HepG2 (cell line): Measurements from ENCODE around the gene LITAFD. TPM values are rescaled to one million over a fixed set of nuclear protein-coding genes. Genes with fewer than 3 reads are reported as not detected.

Experiments
- ERF ChIP-seq: IDR thresholded peaks from 2 replicates; pipeline ENCODE4 v1.6.1; 2018; ENCODE audit warnings: missing biosample characterization, missing genetic modification reagents
- EZH2 ChIP-seq: conservative IDR thresholded peaks from 2 replicates; pipeline ENCODE4 v1.6.1; 2012; ENCODE audit warnings: mild to moderate bottlenecking, low read depth, low read length, moderate library complexity
- HIVEP1 ChIP-seq: sonication (generic); formaldehyde crosslinking; IDR thresholded peaks from 2 replicates; pipeline ENCODE4 v1.4.0; 2020; ENCODE audit warnings: mild to moderate bottlenecking, missing genetic modification reagents
- HOXA3 ChIP-seq: sonication (generic); formaldehyde crosslinking; IDR thresholded peaks from 2 replicates; pipeline ENCODE4 v1.5.0; 2020; ENCODE audit warnings: missing genetic modification reagents
- NCOA1 ChIP-seq: sonication (generic); formaldehyde crosslinking; IDR thresholded peaks from 2 replicates; pipeline ENCODE4 v1.9.0; 2021; ENCODE audit warnings: missing genetic modification reagents
- NFIB ChIP-seq: sonication (generic); formaldehyde crosslinking; IDR thresholded peaks from 2 replicates; pipeline ENCODE4 v1.9.0; 2021; ENCODE audit warnings: missing genetic modification reagents, mild to moderate bottlenecking, borderline replicate concordance
- POLR2G ChIP-seq: fragments of 200-400 bp; formaldehyde crosslinking; IDR thresholded peaks from 2 replicates; pipeline ENCODE4 v1.6.1; 2018; ENCODE audit warnings: mild to moderate bottlenecking, low read depth, low read length, moderate library complexity
- TCF12 ChIP-seq, 2 experiments: fragments of 450-650 bp in 1 of 2; sonication (generic) in 1 of 2; formaldehyde crosslinking in 1 of 2; IDR thresholded peaks; 2 replicates each; pipeline versions ENCODE4 v1.6.1 to v1.8.0; 2017 to 2022; ENCODE audit warnings: antibody characterized with exemption in 1 of 2, mild to moderate bottlenecking in 1 of 2, missing genetic modification reagents in 1 of 2, moderate library complexity in 1 of 2
- WIZ ChIP-seq: sonication (generic); formaldehyde crosslinking; IDR thresholded peaks from 2 replicates; pipeline ENCODE4 v1.5.1; 2020; ENCODE audit warnings: mild to moderate bottlenecking, missing genetic modification reagents
- ZEB1 ChIP-seq: IDR thresholded peaks from 2 replicates; pipeline ENCODE4 v1.6.1; 2012; ENCODE audit warnings: mild to moderate bottlenecking, low read depth, inconsistent platforms; ENCODE audit not compliant: insufficient replicate concordance
- ZNF30 ChIP-seq: sonication (generic); formaldehyde crosslinking; IDR thresholded peaks from 2 replicates; pipeline ENCODE4 v1.5.0; 2020; ENCODE audit warnings: mild to moderate bottlenecking, missing genetic modification reagents
- ZNF446 ChIP-seq: sonication (generic); formaldehyde crosslinking; IDR thresholded peaks from 2 replicates; pipeline ENCODE4 v1.5.0; 2020; ENCODE audit warnings: mild to moderate bottlenecking, missing genetic modification reagents
- ZNF780A ChIP-seq: sonication (generic); formaldehyde crosslinking; IDR thresholded peaks from 2 replicates; pipeline ENCODE4 v1.8.0; 2022; ENCODE audit warnings: mild to moderate bottlenecking, missing genetic modification reagents, moderate library complexity
- polyA plus RNA-seq, 8 experiments: library from polyadenylated mRNA; depleted of rRNA in 3 of 8; stranded (reverse) in 7 of 8; unstranded in 1 of 8; fragments of >200 nt; fragmentation: Illumina TruSeq in 4 of 8; extraction: Trizol in 4 of 8; gene quantifications; 2 replicates each; pipeline versions ENCODE4 v1.2.1 to v1.2.3, GENCODE V29; 2011 to 2016; ENCODE audit warnings: low read depth in 4 of 8, missing spikeins in 1 of 8, mixed read lengths in 1 of 8; ENCODE audit not compliant: insufficient read depth in 1 of 8
- total RNA-seq, 5 experiments: library from RNA; depleted of rRNA; stranded (reverse); fragments of >200 nt; fragmentation: Illumina TruSeq; extraction: Trizol; gene quantifications; 2 replicates each; pipeline ENCODE4 v1.2.3, GENCODE V29; 2016; ENCODE audit warnings: low read depth in 1 of 5
- TF ChIP-seq, protein P1 (sequence below): sonication (generic); formaldehyde crosslinking; IDR thresholded peaks from 2 replicates; pipeline ENCODE4 v1.4.0; 2020; ENCODE audit warnings: missing genetic modification reagents
- TF ChIP-seq, protein P2 (sequence below): sonication (generic); formaldehyde crosslinking; IDR thresholded peaks from 2 replicates; pipeline ENCODE4 v1.5.1; 2020; ENCODE audit warnings: missing genetic modification reagents, mild to moderate bottlenecking, borderline replicate concordance
- TF ChIP-seq, protein P3 (sequence below): sonication (generic); IDR thresholded peaks from 2 replicates; pipeline ENCODE4 v1.6.1; 2016; ENCODE audit warnings: low read depth, borderline replicate concordance
- TF ChIP-seq, protein P4 (sequence below): sonication (generic); formaldehyde crosslinking; IDR thresholded peaks from 2 replicates; pipeline ENCODE4 v1.9.0; 2021; ENCODE audit warnings: missing genetic modification reagents, mild to moderate bottlenecking, borderline replicate concordance
- TF ChIP-seq, protein P5 (sequence below): sonication (generic); formaldehyde crosslinking; IDR thresholded peaks from 2 replicates; pipeline ENCODE4 v1.4.0; 2020; ENCODE audit warnings: missing genetic modification reagents

The LITAFD gene
- total and polyA plus RNA-seq, 2 of the 13 experiments (the other 11 are each of a cell fraction or from before 2014, with no cell fraction given) = not detected

DNA sequence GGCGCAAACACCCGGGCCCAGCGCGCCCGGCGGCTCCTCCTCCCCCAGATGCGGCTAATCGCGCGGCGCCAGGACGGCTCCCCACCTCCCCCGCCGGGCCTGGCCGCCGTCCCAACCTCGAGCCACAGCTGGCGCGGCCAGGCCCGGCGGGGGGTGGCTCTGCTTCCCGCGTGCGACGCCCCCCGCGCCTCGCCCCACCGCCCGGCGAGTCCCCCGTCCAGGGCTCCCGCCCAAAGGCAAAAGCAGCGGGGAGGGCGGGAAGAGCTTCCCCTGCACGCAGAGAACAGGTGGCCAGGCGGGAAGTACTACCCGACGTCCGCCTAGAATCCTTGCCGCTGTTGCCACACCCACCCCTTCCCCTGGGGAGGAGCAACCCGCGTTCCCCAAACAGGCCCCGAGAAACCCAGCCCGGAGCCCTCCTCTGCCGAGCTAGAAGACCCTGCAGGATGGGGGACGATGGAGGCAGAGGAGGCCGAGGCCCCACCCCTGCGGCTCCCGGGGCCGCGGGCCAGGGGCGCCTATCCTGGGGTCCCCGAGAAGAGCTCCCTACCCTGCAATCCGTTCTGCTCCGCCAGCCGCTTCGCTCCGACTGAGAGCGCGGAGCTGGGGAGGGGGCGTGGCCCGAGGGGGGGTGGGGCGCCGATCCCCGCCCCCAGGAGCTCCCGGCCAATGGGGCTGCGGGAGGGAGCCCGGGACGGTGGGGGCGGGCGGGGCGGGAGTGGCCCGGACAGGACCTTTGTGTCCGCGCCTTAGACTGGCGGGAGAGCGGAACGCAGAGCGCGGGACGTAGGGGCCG lies 13.5 kb upstream of the LITAFD start, which contains the start of gene CARHSP1 (continued):
- TF ChIP-seq, protein P1, sequence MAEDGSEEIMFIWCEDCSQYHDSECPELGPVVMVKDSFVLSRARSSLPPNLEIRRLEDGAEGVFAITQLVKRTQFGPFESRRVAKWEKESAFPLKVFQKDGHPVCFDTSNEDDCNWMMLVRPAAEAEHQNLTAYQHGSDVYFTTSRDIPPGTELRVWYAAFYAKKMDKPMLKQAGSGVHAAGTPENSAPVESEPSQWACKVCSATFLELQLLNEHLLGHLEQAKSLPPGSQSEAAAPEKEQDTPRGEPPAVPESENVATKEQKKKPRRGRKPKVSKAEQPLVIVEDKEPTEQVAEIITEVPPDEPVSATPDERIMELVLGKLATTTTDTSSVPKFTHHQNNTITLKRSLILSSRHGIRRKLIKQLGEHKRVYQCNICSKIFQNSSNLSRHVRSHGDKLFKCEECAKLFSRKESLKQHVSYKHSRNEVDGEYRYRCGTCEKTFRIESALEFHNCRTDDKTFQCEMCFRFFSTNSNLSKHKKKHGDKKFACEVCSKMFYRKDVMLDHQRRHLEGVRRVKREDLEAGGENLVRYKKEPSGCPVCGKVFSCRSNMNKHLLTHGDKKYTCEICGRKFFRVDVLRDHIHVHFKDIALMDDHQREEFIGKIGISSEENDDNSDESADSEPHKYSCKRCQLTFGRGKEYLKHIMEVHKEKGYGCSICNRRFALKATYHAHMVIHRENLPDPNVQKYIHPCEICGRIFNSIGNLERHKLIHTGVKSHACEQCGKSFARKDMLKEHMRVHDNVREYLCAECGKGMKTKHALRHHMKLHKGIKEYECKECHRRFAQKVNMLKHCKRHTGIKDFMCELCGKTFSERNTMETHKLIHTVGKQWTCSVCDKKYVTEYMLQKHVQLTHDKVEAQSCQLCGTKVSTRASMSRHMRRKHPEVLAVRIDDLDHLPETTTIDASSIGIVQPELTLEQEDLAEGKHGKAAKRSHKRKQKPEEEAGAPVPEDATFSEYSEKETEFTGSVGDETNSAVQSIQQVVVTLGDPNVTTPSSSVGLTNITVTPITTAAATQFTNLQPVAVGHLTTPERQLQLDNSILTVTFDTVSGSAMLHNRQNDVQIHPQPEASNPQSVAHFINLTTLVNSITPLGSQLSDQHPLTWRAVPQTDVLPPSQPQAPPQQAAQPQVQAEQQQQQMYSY = no peak
- no peak for TF ChIP-seq WIZ (CRISPR knock-in tag)
- TF ChIP-seq, protein P2, sequence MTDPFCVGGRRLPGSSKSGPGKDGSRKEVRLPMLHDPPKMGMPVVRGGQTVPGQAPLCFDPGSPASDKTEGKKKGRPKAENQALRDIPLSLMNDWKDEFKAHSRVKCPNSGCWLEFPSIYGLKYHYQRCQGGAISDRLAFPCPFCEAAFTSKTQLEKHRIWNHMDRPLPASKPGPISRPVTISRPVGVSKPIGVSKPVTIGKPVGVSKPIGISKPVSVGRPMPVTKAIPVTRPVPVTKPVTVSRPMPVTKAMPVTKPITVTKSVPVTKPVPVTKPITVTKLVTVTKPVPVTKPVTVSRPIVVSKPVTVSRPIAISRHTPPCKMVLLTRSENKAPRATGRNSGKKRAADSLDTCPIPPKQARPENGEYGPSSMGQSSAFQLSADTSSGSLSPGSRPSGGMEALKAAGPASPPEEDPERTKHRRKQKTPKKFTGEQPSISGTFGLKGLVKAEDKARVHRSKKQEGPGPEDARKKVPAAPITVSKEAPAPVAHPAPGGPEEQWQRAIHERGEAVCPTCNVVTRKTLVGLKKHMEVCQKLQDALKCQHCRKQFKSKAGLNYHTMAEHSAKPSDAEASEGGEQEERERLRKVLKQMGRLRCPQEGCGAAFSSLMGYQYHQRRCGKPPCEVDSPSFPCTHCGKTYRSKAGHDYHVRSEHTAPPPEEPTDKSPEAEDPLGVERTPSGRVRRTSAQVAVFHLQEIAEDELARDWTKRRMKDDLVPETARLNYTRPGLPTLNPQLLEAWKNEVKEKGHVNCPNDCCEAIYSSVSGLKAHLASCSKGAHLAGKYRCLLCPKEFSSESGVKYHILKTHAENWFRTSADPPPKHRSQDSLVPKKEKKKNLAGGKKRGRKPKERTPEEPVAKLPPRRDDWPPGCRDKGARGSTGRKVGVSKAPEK = no peak; the same call in 1 of the 2 replicates
- TF ChIP-seq ZNF30 (CRISPR knock-in tag) = 0 out of 2 replicates have a peak, but pooled peaks have one; percentile 89
- no peak for TF ChIP-seq ZNF780A
- peak; percentile 71; the same call in 1 of the 2 replicates for TF ChIP-seq HIVEP1 (CRISPR knock-in tag)
- no peak for TF ChIP-seq ZEB1
- peak; percentile 61 for TF ChIP-seq ZNF446 (CRISPR knock-in tag)
- TF ChIP-seq, protein P3, sequence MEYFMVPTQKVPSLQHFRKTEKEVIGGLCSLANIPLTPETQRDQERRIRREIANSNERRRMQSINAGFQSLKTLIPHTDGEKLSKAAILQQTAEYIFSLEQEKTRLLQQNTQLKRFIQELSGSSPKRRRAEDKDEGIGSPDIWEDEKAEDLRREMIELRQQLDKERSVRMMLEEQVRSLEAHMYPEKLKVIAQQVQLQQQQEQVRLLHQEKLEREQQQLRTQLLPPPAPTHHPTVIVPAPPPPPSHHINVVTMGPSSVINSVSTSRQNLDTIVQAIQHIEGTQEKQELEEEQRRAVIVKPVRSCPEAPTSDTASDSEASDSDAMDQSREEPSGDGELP = peak; percentile 66; the same call in 1 of the 2 replicates
- peak; percentile 34 for TF ChIP-seq HOXA3 (CRISPR knock-in tag)
- peak; percentile 92 for TF ChIP-seq POLR2G
- TF ChIP-seq, protein P4, sequence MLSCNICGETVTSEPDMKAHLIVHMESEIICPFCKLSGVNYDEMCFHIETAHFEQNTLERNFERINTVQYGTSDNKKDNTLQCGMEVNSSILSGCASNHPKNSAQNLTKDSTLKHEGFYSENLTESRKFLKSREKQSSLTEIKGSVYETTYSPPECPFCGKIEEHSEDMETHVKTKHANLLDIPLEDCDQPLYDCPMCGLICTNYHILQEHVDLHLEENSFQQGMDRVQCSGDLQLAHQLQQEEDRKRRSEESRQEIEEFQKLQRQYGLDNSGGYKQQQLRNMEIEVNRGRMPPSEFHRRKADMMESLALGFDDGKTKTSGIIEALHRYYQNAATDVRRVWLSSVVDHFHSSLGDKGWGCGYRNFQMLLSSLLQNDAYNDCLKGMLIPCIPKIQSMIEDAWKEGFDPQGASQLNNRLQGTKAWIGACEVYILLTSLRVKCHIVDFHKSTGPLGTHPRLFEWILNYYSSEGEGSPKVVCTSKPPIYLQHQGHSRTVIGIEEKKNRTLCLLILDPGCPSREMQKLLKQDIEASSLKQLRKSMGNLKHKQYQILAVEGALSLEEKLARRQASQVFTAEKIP (CRISPR knock-in tag) = no peak
- TF ChIP-seq, protein P5, sequence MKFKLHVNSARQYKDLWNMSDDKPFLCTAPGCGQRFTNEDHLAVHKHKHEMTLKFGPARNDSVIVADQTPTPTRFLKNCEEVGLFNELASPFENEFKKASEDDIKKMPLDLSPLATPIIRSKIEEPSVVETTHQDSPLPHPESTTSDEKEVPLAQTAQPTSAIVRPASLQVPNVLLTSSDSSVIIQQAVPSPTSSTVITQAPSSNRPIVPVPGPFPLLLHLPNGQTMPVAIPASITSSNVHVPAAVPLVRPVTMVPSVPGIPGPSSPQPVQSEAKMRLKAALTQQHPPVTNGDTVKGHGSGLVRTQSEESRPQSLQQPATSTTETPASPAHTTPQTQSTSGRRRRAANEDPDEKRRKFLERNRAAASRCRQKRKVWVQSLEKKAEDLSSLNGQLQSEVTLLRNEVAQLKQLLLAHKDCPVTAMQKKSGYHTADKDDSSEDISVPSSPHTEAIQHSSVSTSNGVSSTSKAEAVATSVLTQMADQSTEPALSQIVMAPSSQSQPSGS (CRISPR knock-in tag) = no peak
- no peak for TF ChIP-seq NCOA1 (CRISPR knock-in tag)
- TF ChIP-seq EZH2 = no peak
- TF ChIP-seq ERF (CRISPR knock-in tag) = peak; percentile 55; the same call in 1 of the 2 replicates
- no peak for TF ChIP-seq TCF12 (IDR thresholded peaks at IDR 0.05)
- peak; percentile 54; the same call in 1 of the 2 replicates for TF ChIP-seq TCF12 (CRISPR knock-in tag; IDR thresholded peaks at IDR 0.05)
- no peak for TF ChIP-seq NFIB (CRISPR knock-in tag)
